Endothelial cell of umbilical vein (primary cell): Measurements from ENCODE around the gene YPEL1. TPM values are rescaled to one million over a fixed set of nuclear protein-coding genes. Genes with fewer than 3 reads are reported as not detected.
"Not testable (repeated sequence)": the region's sequence is repeated elsewhere in the genome, so short reads cannot be mapped to it uniquely, and the experiment has no call there.

Experiments
- BruUV-seq: library from RNA; stranded (reverse); fragments of 400-500 nt; replicated peaks from 2 replicates; lab custom pipeline; 2021; lab: Mats Ljungman, UMichigan
- CTCF ChIA-PET: fragments of 300-600, 350-600 bp; sonication (Branson Sonifier 250); formaldehyde crosslinking; loops from one replicate; lab custom pipeline; 2021; ENCODE audit warnings: antibody characterized with exemption, inconsistent platforms; lab: Charles Lee
- POLR2A ChIA-PET: fragments of 300-600, 350-600 bp; sonication (Branson Sonifier 250); formaldehyde crosslinking; loops from one replicate; lab custom pipeline; 2021; ENCODE audit warnings: antibody characterized with exemption, inconsistent platforms; lab: Charles Lee
- DNase-seq: peaks from one replicate; pipeline ENCODE4 v3.0.0-alpha.2; 2011; ENCODE audit warnings: low read depth, low spot score
- FAIRE-seq: peaks from 2 replicates; lab custom pipeline; 2011; peaks lifted over from hg19 to GRCh38; lab: Jason Lieb, UNC
- H2AFZ ChIP-seq: 2 replicates; pipeline ENCODE4 v1.6.0; 2012; ENCODE audit warnings: low read depth, low read length, control low read depth, inconsistent platforms
- H3K27ac ChIP-seq: 2 replicates; pipeline ENCODE4 v1.5.1; 2011; ENCODE audit warnings: low read depth, mild to moderate bottlenecking, control low read depth, low read length, moderate library complexity; ENCODE audit not compliant: insufficient read depth
- H3K27me3 ChIP-seq, 2 experiments: 2 replicates each; pipeline versions ENCODE4 v1.6.0 to v1.6.1; 2011; ENCODE audit warnings: low read length in 2 of 2, mixed read lengths in 1 of 2; ENCODE audit not compliant: control insufficient read depth in 2 of 2, insufficient read depth in 2 of 2
- H3K36me3 ChIP-seq, 2 experiments: 2 replicates in 1 of 2; 3 replicates in 1 of 2; pipeline ENCODE4 v1.5.1; 2011; ENCODE audit warnings: low read length in 2 of 2, mild to moderate bottlenecking in 1 of 2, moderate library complexity in 1 of 2; ENCODE audit not compliant: control insufficient read depth in 2 of 2, insufficient read depth in 2 of 2; ENCODE audit errors: extremely low read depth in 1 of 2
- H3K4me1 ChIP-seq: 3 replicates; pipeline ENCODE4 v1.5.1; 2011; ENCODE audit warnings: mild to moderate bottlenecking, low read length; ENCODE audit not compliant: control insufficient read depth, insufficient read depth; ENCODE audit errors: extremely low read depth
- H3K4me2 ChIP-seq: 2 replicates; pipeline ENCODE4 v1.6.1; 2011; ENCODE audit warnings: low read length, control low read depth, mixed read lengths; ENCODE audit not compliant: insufficient read depth
- H3K4me3 ChIP-seq, 3 experiments: fragments of 200-600 bp in 1 of 3; sonication (generic), shearing (Covaris generic) in 1 of 3; replicated peaks in 1 of 3; 2 replicates each; pipeline ENCODE4 v1.5.1; 2011 to 2016; ENCODE audit warnings: control low read depth in 3 of 3, low read length in 3 of 3, mild to moderate bottlenecking in 2 of 3, inconsistent platforms in 1 of 3, low read depth in 1 of 3, moderate library complexity in 1 of 3; ENCODE audit not compliant: insufficient read depth in 1 of 3
- H3K79me2 ChIP-seq: 2 replicates; pipeline ENCODE4 v1.6.0; 2012; ENCODE audit warnings: low read length, inconsistent platforms; ENCODE audit not compliant: control insufficient read depth, insufficient read depth
- H3K9ac ChIP-seq: replicated peaks from 2 replicates; pipeline ENCODE3; 2011; ENCODE audit warnings: low read length, control low read depth; ENCODE audit not compliant: insufficient read depth; ENCODE audit errors: extremely low read depth
- H3K9me1 ChIP-seq: replicated peaks from 3 replicates; pipeline ENCODE4 v1.6.0; 2011; ENCODE audit warnings: mild to moderate bottlenecking, low read length; ENCODE audit not compliant: control insufficient read depth, insufficient read depth; ENCODE audit errors: extremely low read depth
- H3K9me3 ChIP-seq: replicated peaks from 2 replicates; pipeline ENCODE4 v1.5.1; 2012; ENCODE audit warnings: low read length, inconsistent platforms; ENCODE audit not compliant: control insufficient read depth, insufficient read depth
- H4K20me1 ChIP-seq: replicated peaks from 2 replicates; pipeline ENCODE3; 2011; ENCODE audit warnings: mild to moderate bottlenecking, low read length; ENCODE audit not compliant: control insufficient read depth, insufficient read depth; ENCODE audit errors: extremely low read depth
- EZH2 ChIP-seq: IDR thresholded peaks from 2 replicates; pipeline ENCODE4 v1.6.1; 2012; ENCODE audit warnings: borderline replicate concordance, low read depth, mild to moderate bottlenecking, moderate library complexity, low read length, inconsistent platforms; ENCODE audit not compliant: severe bottlenecking
- FOS ChIP-seq: IDR thresholded peaks from 2 replicates; pipeline ENCODE4 v1.6.1; 2011; ENCODE audit warnings: mild to moderate bottlenecking, low read length, moderate library complexity, borderline replicate concordance; ENCODE audit not compliant: insufficient read depth
- GATA2 ChIP-seq: IDR thresholded peaks from 2 replicates; pipeline ENCODE4 v1.7.0; 2011; ENCODE audit warnings: low read depth, mild to moderate bottlenecking, moderate library complexity, mixed read lengths, low read length; ENCODE audit not compliant: insufficient read length, insufficient read depth
- MYC ChIP-seq: IDR thresholded peaks from one replicate; pipeline ENCODE4 v1.6.1; 2011; ENCODE audit warnings: mild to moderate bottlenecking, low read depth, low read length
- POLR2A ChIP-seq: IDR thresholded peaks from 2 replicates; pipeline ENCODE4 v1.6.1; 2012; ENCODE audit warnings: low read depth, mild to moderate bottlenecking, control low read depth, low read length
- dilution Hi-C: fragments of 300-500 bp; cut with MboI; formaldehyde crosslinking; loops from one replicate; pipeline ENCODE4 v1.15.0; 2019; ENCODE audit warnings: low sequenced_read_pairs; ENCODE audit not compliant: extremely low pct_ligation_motif_present
- intact Hi-C: fragments of 100-400 bp; cut with micrococcal nuclease; formaldehyde crosslinking; loops from one replicate; pipeline ENCODE4 v1.10.0; 2022
- polyA plus RNA-seq, 4 experiments: library from polyadenylated mRNA; depleted of rRNA in 3 of 4; stranded (reverse) in 3 of 4; unstranded in 1 of 4; fragments of >200 nt; gene quantifications; 2 replicates each; pipeline versions ENCODE4 v1.2.1 to v1.2.3, GENCODE V29; 2011 to 2012; ENCODE audit warnings: missing spikeins in 1 of 4
- total RNA-seq: library from RNA; stranded (reverse); gene quantifications from 2 replicates; pipeline ENCODE4 v1.2.3, GENCODE V29; 2021

YPEL1 gene
- total and polyA plus RNA-seq, 2 donors (not counting 3 experiments of a cell fraction or from before 2014, with no cell fraction given): 3.7 to 6.2 TPM

GRCh38 chr22:21716395-21717122, 19.0 kb downstream of the YPEL1 start:
- CTCF ChIA-PET, H3K36me3 ChIP-seq, intact Hi-C loops, H3K79me2 ChIP-seq, POLR2A ChIA-PET, H3K4me3 ChIP-seq, BruUV-seq, H3K4me2 ChIP-seq, H3K4me1 ChIP-seq, H3K9me1 ChIP-seq, DNase-seq, H2AFZ ChIP-seq, H3K9me3 ChIP-seq, H3K9ac ChIP-seq, H3K27ac ChIP-seq, H3K27me3 ChIP-seq, H4K20me1 ChIP-seq: not testable (repeated sequence)
- FAIRE-seq: peak; percentile 48
- dilution Hi-C loops: loop anchor here (25.0 kb wide), 1 partner anchor 221 kb away; no protein-coding TSS in a partner anchor

GRCh38 chr22:21714786-21715185, 20.8 kb downstream of the YPEL1 start:
- FAIRE-seq (no peak), DNase-seq (no peak)
- dilution Hi-C loops (loop anchor here (25.0 kb wide), 1 partner anchor 223 kb away; no protein-coding TSS in a partner anchor), intact Hi-C loops (loop anchor here (5.0 kb wide), 1 partner anchor 43 kb away; no protein-coding TSS in a partner anchor)
- no peak overlapping the region for H3K4me3 ChIP-seq
- H3K79me2 ChIP-seq: no peaks in the 10 kb centered on the region
- H3K4me1 ChIP-seq: peaks cover 3% of the 10 kb centered on the region
- no peaks in the 10 kb centered on the region for H3K9me3 ChIP-seq
- no peaks in the 10 kb centered on the region for H4K20me1 ChIP-seq
- no peak overlapping the region for H2AFZ ChIP-seq
- H3K36me3 ChIP-seq: no peaks in the 10 kb centered on the region
- TF ChIP-seq POLR2A: no peak
- TF ChIP-seq FOS: no peak
- no peak for TF ChIP-seq EZH2
- no peak for TF ChIP-seq MYC
- TF ChIP-seq GATA2: no peak
- no TSS peak for BruUV-seq
- no peaks in the 10 kb centered on the region for H3K9me1 ChIP-seq
- H3K27ac ChIP-seq: no peak overlapping the region
- CTCF ChIA-PET: interaction anchor here (1.3 to 2.9 kb wide), 2 partner anchors 12 to 223 kb away, joined by 4 to 27 read pairs; no protein-coding TSS in a partner anchor
- H3K4me2 ChIP-seq: no peak overlapping the region
- POLR2A ChIA-PET: no interaction called here
- H3K9ac ChIP-seq: no peak overlapping the region
- H3K27me3 ChIP-seq: no peaks in the 10 kb centered on the region
